NCI-H524 (cell line): ENCODE results near the gene SND1.

Experiments
- DNase-seq, 2 experiments: peaks; one replicate each; lab custom pipeline; 2025; lab: John Stamatoyannopoulos, UW

The SND1 gene

DNA sequence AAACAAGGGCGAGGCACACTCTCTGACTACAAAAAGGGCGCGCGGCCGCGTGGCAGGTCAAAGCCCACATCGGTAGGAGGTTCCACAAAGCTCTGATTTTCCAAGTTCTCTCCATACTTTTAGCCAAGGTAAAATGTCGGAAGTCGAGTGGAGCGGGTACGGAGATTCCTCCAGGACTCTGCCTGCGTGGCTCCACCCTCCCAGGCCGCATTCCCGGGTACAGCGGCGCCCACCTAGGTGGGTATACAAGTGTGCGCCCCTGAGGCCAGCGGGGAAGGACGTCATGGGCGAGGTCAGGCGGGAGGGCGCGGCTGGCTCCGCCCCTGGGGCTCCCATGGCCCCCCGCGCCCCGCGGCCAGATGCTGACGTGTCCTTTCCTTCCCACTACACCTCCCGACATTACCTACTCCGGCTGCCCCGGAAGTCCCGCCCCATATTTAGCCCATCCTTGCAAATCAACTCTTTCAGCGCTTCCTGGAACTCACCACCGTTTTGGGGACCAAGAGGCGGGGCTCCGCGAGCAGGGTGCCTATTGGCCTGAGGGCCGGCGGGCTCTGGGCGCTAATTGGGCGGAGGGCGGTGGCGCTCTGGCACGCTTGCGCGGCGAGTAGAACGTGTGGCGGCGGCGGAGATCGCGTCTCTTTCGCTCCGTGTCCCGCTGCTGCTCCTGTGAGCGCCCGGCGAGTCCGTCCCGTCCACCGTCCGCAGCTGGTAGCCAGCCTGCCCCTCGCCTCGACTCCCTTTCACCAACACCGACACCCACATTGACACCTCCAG lies at the start of gene SND1:
Gene SND1 (plus strand): TSS at position 639 of the 777 bp plus-strand sequence. CDS start 180 bp downstream, outside the sequence.
- peak; percentile 99 for DNase-seq

DNA sequence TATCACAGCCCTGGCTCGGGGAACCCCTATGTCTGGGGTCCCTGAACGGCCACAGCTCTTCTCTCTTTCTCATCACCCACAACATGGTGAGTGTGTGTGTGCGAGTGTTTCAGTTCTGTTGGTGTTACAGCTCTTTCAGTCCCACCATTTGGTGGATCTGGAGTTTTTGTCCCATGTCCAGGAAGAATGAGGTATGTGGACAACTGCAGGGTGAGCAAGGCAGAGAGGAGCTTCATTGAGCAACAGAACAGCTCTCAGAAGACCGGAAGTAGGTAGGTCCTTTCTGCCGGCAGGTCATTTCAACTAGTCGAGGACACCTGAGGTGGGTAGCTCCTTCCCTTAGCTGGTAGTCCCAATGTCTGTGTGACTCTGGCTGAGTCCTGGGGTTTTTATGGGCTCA lies 43.5 kb upstream of the SND1 start:
- no peak for DNase-seq

DNA sequence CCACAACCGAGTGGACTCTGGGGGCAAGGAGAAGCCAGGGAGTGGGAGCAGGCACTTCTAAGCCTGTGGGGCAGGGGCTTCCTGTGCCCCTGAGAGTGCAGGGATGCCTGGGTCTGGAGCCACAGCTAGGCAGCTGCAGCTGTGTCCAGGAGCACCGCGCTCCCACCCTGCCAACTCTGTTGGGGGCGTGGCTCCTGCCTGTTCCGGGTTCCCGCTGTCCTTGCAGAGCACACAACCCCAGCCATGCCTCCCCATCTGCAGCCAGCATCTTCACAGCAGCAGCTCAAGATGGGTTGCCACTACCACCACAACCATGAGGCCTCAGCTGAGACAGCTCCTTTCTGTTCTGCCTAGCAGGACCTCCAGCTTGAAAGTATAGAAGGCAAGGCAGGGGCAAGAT lies 42.7 kb upstream of the SND1 start:
- DNase-seq: no peak

DNA sequence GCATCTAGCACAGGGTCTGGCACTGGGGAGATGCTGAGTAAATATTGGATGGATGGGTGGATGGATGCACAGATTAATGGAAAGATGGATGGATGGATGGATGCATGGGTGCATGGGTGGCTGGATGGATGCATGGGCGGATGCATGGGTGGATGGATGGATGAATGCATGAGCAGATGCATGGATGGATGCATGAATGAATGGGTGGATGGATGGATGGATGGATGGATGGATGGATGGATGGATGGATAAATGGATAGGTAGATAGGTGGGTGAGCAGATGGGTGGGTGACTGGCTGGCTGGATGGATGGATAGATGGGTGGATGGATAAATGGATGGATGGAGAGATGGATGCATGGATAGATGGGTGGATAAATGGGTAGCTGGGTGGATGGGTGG lies 39.7 kb upstream of the SND1 start:
- DNase-seq: no peak

DNA sequence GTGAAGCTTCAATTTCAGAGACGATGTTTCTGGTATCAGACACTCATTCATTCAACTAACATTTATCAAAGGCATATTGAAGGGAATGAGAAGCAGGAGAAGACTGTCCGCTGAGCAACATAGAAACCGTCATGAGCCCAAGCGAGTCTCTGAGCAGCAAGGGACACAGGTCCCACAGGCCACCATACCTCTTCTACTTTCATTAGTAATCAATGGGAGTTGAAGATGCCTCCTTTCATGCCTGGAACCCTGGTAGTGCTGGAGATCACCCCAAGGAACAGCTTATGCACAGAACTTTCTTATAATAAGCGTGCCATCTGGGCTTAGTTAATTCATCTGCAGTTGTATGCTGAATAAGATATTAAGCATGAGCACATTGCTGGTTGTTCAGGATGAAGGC lies 35.3 kb upstream of the SND1 start:
- DNase-seq: no peak

DNA sequence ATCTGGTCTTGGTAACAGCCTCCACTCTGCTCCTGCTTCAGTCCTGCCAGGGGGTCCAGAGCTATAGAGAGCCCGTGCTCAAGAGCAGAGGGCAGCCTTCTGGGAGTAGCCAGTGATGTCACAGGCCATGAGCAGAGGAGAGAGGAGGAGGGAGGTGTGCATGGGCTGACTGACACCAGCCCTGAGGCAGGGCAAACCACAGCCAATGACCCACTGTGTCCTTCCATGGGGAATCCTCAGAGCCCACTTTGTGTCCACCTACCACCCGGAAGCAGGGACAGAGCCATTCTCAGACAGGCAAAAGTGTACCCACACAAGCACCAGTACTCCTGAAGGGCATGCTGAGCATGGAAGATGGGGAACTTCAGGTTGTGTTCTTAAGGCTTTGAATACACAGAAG lies 34.0 kb upstream of the SND1 start, which contains the start of gene PAX4:
Gene PAX4 (minus strand): TSS at position 101 of the 400 bp plus-strand sequence. CDS start 2,214 bp downstream, outside the sequence.
- no peak for DNase-seq

DNA sequence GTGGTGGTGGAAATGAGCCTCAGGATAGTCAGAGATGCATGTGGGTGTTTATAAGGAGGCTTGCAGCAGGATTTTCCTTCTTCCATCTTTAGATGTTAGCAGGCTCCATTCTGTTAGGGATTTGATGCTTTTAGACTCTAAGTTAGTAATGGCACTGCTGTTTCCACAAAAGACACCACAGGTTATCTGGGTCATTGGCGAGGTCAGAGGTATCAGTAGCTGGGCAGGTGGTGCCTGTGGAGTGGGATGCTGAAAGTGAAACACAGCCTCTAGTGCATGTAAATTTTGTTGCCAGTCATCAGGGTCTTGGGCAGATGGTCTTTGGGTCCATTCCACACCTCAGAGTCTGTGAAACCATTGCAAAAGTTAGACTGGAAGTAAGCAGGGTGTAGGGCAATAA lies 33.2 kb upstream of the SND1 start:
- DNase-seq: no peak

DNA sequence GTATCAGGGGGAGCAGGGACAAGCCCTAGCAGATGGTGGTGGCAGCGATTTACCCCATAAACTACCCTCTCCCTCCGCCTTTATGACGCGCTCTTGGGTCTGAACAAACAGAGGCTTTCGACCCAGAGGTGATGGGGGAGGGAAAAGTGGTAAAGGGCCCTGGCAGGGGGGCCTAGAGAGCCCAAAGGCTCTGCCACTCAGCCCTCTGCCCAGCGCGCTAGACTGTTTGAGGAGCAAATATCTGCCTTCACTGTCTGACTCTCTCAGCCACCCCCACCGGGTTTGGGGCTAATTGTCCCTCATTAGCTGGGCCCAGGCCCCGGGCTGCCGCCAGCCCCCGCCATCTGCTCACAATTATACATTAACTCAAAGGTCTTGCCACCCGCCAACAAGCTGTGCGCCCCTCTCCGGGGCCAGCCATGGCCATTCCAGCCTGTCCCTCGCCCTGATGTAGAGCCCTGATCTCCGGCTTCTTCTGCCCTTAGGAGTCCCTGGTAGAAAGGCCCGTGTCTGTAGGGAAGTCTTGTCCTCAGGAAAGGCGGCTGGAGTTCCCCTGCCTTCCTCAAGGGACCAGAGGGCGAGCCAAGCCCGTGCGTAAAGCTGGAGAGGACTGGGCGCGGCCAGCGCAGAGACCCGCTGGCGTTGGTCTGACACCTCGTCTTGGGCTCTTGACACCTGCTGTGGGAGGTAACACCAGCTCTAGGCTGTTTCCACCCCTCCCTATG lies 32.2 kb upstream of the SND1 start:
- DNase-seq: peak; percentile 7 to 46

DNA sequence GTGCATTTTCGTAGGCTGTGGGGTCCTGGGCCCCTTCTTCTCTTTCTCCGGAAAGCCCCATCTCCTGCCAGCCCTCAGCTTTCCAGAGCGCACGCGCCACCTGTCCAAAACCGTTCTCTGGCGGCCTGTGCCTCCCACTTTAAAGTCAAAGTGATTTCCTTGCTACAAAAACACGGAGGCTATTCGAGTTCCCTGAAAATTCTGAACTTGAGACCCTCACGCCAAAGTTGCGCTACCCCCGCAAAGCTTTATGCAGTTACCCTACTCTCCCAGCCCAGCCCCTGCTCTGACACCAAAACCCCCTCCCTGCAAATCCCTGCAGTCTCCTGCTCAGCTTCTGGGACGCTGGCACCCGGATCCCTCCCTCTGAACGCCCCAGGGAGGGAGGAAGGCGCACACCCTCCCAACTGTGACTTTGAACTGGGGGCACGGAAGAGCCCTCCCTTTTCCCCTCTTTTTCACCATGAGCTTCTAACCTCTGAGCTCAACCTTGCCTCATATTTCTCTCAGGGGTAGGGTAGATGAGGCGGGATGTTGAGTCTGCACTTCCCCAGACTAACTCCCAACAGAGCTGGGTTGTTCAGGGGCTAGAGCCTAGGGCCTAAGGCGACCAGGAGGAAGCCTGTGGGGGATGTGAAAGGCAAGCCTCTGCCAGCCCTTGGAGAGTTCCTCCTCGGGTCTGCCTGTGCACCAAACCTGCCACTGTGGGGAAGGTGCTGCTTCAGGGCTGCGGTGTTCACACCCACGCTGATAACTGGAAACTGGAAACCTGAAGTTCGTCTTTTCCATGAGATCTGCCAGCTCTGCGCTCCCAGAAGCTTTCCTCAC lies 31.4 kb upstream of the SND1 start:
- DNase-seq: peak in 1 of 2 experiments; percentile 16

DNA sequence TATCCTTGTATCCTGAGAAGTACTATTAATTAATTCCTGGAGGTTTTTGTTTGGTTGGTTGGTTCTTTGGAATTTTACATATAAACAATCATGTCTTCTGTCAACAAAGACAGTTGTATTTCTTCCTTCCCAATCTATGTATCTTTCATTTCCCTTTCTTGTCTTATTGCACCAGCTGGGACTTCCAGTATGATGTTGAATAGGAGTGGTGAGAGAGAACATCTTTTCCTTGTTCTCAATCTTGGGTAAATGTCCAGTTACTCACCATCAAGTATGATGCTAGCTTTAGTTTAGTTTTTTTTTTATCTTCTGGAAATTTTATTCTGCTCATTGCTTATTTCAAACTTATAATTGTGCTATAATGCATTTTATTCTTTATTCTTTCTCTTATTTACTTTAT lies 26.7 kb upstream of the SND1 start:
- DNase-seq: no peak

DNA sequence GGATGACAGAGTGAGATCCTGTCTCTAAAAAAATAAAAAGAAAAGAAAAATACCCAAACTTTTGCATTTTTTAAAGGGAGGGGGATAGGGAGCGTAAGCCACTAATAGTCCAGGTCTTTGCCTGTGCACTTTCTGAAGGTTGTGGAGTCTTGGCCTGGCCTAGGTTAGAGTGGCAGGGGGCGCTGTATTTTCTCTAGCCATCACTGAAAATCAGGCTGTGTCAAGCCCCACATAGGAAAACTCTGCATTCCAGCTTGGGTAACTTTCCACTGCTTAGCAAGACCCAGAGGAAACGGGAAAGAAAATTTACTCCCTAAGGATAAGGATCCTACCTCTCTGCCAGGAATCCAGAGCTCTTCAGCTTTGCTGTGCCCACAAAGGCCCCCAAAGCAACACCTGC lies 23.5 kb upstream of the SND1 start:
- no peak for DNase-seq

DNA sequence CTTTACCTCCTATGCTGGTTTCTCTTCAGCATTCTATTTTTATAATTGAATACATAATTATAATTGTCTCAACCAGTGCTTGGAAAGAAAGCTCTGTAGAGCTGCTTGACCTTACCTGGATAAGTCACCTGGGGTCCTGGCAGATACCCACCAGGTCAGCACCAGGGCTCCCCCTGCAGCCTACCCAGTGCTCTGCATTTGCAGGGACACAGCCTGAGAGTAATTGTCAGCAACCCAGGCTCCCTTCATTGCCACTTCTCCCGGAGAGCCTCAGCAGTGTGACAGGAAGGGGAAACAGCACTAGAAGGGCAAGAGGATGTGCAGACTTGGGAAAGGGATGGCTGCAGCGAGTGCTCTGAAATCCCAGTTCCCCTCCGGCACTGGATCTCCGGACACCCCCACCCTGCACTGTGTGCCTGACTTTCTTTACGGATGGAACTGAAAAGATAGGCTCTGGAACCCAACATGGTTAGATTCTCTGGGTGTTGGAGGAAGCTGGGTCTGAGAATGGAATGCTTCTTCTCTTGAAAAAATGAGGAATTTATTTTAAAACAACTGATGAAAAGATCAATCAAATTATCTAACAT lies 22.6 kb upstream of the SND1 start:
- DNase-seq: peak in 1 of 2 experiments; percentile 29

DNA sequence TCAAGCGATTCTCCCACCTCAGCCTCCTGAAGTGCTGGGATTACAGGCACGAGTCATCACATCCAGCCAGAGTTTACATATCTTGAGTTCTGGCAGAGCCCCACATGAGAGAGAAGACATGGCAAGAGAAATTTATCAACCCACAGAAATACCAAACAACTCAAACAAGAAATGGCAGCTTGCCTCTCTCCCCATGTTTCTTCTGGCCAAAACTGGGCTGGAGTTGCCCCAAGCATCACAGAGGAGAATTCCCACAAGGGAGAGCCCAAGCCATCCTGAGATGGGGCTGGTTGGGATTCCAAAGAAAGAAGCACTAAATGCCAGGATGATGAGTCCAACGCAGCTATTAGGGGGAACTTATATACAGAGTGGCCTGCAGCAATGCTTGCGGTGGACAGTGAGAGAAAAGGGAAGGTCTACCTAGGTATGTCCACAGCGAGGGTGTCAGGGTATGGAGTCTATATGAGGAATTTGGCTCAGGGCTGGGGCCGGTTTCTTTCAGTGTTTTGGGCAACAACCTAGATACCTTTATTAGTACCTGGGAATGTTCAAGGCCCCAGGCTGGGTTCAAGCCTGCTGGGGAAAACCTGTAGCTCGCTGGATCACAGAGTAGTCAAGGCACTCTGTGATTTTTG lies 19.6 kb upstream of the SND1 start:
- DNase-seq: no peak

DNA sequence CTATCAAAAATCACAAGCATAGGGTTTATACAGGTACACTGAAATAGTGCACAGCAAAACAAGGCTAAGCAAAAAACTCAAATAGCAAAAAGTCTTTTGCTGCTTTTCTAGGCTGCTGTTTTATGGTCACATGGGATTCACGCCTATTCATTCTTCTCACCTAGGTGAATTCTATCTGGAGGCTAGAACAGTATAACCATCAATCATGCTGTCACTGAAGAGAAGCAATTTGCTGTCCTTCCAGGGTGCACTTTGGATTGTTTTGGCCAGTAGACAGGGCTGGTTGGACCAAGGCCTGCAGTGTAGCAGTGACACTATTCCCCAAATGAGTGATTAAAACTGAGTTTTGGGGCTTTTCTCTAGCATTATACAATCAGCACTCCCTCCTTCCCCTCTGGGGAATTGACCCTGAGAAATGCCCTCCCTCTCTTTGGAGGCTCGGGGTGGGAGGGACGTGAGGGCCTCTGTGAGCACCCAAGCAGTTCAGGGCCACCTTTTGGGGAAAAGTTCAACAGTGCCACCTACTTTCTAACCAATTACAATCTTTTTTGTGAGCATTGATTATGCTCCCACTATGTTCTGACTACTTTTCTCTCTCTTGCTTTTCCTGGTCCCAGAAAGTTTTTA lies 16.2 kb upstream of the SND1 start:
- DNase-seq: no peak

DNA sequence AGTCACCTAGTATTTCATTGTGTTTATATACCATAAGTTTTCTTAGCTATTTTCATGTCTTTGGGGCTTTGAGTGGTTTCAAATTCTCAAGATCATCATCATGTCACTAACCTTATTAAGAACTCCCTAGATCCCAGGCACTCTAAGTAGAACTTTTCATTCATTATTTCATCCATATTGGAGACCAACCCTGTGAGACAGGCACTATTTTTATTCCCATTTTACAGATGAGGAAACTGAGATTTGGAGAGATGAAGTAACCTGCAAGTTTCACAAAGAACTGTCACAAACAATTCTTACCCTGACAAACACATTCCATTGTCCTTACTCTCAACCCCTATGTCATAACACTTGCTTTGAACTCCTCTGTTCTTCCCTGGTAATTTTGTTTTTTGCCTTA lies 13.8 kb upstream of the SND1 start:
- DNase-seq: no peak

DNA sequence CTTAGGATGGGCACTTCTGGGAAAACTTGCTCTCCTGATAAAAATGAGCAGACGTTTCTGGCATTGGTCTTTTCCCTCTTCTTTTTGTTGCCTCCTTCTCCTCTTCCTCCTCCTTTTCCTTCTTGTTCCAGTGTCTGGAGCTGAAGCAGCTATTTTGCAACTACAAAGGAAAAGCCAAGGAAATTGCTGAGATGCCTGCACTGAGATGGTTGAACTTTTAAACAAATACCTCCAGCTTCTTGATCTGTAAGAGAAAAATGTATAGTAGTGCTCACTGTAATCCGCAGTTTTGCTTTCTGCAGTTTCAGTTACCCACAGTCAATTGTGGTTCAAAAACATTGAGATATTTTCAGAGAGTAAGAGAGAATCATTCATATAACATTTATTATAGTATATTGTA lies 7.5 kb upstream of the SND1 start:
- no peak for DNase-seq

DNA sequence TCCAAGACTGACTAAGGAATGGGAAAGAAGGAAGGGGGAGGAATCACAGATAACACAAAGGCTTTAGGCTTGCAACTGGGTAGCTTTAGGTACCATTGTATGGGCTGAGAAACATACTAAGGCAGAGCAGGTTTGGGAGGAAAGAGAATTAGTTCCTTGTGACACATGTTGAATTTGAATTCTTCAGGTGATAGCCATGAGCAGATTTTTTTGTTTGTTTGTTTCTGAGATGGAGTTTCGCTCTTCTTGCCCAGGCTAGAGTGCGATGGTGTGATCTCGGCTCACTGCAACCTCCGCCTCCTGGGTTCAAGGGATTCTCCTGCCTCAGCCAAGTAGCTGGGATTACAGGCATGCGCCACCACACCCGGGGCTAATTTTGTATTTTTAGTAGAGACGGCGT lies 4.4 kb upstream of the SND1 start:
- DNase-seq: no peak

DNA sequence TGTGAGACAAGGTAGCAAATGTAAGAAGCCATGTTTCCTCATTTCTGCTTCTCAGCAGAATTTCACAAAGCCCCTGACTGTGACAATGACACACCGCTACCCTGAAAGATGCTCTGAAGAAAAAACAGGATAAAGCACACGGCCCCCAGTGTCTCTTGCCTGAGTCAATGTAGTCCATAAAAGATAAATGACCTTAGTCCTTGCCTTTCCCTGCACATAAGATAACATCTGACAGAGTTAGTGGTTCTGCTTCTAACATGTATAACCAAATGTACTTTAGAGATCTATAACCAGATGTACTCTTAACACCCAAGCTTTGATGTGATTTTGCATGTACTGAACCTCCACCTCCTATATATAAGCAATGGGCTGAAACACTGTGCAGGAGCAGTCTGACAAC lies 3.0 kb upstream of the SND1 start:
- DNase-seq: no peak

DNA sequence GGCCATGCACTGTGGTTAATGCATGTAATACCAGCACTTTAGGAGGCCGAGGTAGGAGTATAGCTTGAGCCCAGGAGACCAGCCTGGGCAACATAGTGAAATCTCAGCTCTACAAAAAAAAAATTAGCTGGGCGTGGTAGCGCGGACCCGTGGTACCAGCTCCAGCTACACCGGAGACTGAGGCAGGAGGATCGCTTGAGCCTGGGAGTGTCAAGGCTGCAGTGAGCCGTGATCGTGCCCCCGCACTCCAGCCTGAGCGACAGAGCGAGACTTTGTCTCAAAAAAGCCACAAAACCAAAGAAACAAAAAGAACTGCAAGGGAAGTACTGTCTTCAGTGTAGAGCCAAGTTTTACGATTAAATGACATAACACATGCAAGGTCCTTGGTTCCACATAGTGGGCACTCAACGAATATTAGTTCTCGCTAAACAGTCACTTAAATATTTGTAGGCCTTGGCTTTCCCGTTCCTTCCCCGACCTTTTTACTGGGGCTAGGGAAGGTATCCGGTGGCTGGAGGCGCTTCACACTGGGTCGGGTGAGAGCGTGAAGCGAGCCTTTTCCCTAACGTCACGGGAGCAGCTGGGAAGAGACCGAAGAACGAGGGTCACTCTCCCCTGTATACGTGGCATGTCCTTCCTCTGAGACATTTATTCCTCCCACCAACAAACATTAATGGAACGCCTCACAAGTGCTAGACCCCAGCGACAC lies 993 bp upstream of the SND1 start:
- DNase-seq: peak in 1 of 2 experiments; percentile 26
